Kidney capillary endothelial cell (primary cell): ENCODE data around the gene ARHGEF6.
"Not testable (repeated sequence)": the region's sequence is repeated elsewhere in the genome, so short reads cannot be mapped to it uniquely, and the experiment has no call there.

ENCODE experiments used
- DNase-seq: peaks from one replicate; pipeline ENCODE4 v3.0.0-alpha.2; 2018; ENCODE audit warnings: low spot score

The ARHGEF6 gene, protein sequence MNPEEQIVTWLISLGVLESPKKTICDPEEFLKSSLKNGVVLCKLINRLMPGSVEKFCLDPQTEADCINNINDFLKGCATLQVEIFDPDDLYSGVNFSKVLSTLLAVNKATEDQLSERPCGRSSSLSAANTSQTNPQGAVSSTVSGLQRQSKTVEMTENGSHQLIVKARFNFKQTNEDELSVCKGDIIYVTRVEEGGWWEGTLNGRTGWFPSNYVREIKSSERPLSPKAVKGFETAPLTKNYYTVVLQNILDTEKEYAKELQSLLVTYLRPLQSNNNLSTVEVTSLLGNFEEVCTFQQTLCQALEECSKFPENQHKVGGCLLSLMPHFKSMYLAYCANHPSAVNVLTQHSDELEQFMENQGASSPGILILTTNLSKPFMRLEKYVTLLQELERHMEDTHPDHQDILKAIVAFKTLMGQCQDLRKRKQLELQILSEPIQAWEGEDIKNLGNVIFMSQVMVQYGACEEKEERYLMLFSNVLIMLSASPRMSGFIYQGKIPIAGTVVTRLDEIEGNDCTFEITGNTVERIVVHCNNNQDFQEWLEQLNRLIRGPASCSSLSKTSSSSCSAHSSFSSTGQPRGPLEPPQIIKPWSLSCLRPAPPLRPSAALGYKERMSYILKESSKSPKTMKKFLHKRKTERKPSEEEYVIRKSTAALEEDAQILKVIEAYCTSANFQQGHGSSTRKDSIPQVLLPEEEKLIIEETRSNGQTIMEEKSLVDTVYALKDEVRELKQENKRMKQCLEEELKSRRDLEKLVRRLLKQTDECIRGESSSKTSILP

DNA sequence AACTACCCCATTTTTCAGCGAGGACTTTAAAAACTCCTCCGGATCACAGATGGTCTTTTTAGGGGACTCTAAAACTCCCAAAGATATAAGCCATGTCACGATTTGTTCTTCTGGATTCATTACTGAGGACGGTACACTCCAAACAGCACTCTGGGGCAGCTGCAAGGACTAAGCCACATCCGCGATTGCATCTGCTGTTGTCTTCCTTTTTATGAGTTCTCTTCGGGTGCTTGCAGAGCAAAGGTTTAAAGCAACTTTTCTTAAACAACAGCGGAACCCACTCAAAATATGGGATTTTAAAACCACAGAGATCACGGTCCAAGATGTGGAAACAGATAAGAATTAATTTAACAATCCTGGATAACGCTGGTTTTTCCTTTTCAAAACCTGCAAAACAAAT, at the start of gene ARHGEF6:
Gene ARHGEF6 (minus strand): TSS at position 170 of the 400 bp plus-strand sequence. CDS start 50 bp downstream, at position 120.
- DNase-seq: no peak

DNA sequence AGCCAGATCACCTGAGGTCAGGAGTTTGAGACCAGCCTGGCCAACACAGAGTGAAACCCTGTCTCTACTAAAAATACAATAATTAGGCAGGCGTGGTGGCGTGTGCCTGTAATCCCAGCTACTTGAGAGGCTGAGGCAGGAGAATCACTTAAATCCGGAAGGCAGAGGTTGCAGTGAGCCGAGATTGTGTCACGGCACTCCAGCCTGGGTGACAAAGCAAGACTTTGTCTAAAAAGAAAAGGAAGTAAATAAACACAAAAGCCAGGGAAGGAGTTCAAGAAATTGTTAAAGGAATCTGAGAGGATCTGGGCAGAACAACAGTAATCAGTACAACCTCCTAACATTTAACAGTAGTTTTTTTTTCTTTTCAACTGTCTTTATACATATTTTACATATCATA, 48.7 kb upstream of the ARHGEF6 start:
- DNase-seq: no peak

DNA sequence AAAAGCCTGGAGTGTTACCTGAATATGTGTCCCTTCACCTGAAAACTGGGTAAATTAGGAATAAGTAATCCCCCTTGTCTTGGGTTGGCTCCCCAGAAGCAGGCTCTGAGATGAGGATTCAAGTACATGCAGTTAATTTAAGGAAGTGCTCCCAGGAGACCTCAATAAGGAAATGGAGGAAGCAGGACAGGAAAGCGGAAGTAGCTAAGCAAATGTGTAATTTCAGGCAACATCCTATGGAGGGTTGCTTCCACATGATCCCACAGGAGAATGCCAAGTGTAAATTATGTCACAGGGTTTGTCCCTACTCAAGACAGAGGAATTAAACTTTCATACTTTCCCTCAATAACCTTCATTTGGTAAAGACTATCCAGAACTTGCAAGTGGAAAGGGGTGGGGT, 48.1 kb upstream of the ARHGEF6 start:
- peak; percentile 8 for DNase-seq

DNA sequence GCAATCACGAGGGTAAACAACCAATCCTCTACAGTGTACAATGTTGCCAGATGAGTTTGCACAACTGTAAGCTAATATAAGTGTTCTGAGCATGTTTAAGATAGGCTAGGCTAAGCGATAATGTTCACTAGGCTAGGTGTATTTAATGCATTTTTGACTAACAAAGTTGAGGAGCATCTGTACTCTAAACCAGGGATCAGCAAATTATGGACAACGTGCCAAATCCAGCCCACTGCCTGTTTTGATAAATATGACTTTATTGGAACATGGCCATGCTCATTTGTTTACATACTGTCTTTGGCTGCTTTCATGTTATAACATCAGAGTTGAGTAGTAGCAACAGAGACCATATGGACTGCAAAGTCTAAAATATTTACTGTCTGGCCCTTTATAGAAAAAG, 46.3 kb upstream of the ARHGEF6 start:
- DNase-seq: no peak

- DNase-seq: no peak
Measured at GRCh38 chrX:136825771-136826170, 45.0 kb upstream of the ARHGEF6 start.

DNA sequence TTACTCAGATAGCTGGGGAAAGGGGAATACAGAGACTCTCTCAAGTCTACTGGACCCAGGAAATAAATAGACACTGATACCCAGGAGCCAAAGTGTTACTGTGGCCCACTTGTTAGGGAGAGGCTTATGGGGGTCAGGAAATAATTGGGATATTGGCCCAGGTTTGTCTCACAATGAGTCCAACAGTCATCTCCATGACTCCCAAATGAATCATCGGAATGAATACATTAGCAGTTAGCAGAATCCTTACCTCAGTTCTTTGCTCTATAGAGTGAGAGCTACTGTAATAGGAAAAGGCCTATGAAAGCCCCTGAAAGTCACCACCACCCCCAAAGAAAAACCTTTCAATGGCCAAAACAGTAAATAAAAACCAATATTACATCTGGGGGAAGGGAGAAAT, 42.4 kb upstream of the ARHGEF6 start:
- DNase-seq: peak; percentile 29

DNA sequence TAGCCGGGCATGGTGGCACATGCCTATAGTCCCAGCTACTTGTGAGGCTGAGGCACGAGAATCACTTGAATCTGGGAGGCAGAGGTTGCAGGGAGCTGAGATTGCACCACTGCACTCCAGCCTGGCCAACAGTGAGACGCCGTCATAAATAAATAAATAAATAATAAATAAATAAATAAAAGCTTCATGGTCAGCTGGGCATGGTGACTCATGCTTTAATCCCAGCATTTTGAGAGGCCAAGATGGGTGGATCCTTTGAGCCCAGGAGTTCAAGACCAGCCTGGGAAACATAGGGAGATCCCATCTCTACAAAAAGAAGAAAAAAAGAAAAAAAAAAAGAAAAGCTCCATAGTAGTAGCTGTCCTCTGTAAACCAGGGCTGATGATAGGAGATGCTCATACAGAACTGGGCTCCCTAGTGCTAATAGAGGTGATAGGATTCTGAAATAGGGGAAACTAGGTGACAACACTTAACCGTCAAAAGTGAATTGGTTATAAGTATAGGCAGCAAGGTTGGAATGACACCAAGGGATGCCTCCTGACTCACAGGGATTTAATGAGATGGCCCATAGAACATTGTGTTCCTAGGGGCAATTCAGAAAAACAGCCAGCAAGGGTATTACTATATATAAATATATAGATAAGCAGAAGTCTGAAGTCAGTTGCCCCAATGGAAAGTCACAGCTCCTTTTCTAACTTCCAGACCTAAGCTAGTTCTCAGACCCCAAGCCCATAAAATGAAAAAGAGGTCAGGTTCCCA, 41.8 kb upstream of the ARHGEF6 start:
- no peak for DNase-seq

- not testable (repeated sequence) for DNase-seq
Measured at GRCh38 chrX:136819756-136820155, 39.0 kb upstream of the ARHGEF6 start.

DNA sequence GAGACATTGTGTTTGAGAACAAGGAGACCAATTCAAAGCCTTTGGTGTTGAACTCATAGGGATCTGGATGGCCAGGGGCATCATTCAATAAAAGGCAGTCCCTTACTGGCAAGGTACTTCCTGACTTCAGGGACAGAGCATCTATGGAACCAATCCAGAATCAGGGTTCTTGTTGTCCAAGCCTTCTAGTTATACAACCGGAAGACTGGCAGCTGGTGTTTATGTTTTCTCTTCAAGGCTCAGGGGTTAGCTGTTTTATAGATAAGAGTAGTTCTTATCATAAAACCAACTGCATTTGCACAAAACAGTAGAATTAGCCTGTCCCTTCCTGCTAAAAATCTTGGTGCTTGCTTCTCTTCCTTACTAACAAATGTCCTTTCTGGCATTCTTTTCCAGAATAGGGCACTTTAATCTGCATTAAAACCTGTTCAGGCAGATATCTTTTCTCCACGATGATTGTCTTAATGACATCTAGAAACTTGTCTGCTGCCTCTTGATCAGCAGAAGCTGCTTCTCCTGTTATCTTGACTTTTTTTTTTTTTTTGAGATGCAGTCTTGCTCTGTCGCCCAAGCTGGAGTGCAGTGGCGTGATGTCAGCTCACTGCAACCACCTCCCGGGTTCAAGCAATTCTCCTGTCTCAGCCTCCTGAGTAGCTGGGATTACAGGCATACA, 38.4 kb upstream of the ARHGEF6 start:
- no peak for DNase-seq

DNA sequence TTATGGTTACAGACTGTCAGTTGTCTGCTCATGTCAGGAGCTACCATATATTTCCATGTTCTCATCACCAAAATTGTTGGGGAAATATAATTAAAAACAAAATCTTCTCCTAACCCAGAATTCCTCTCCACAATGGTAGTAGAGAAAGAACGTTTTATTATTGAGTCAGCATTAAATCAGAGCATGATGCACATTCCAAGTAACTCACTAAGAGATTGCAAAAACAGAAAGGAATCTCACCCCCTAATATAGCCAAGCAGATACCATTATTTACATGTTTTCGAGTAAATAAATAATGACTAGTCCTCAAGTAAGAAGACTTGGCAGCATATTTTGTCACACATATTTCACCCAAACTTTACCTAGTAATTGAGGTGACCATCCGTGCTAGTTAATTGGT, 36.2 kb upstream of the ARHGEF6 start:
- no peak for DNase-seq

GRCh38 chrX:136814847-136815750, 34.4 kb upstream of the ARHGEF6 start:
- DNase-seq: no peak

- DNase-seq: no peak
Measured at GRCh38 chrX:136812286-136812685, 31.6 kb upstream of the ARHGEF6 start.

DNA sequence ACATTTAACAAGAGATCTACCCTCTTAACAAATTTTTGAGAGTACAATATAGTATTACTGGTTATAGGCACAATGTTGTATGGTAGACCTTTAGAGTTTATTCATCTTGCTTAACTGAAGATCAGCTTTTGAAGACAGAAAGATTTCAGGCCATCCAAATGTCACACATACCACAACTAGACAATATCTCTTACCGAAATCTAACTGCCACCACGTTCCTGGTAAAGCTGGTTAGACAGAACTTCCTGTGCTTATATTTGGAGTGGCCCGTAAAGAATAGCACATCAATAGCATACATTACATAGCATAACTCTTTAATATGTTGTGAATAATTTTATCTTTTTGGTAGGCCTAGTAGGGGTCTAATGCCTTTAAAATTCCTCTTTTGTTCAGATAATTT, 29.8 kb upstream of the ARHGEF6 start:
- DNase-seq: no peak

GRCh38 chrX:136806891-136807410, 26.2 kb upstream of the ARHGEF6 start:
- DNase-seq: no peak

- no peak for DNase-seq
Measured at GRCh38 chrX:136802515-136802914, 21.8 kb upstream of the ARHGEF6 start.

GRCh38 chrX:136797787-136798186, 17.1 kb upstream of the ARHGEF6 start:
- DNase-seq: no peak

GRCh38 chrX:136795132-136795531, 14.4 kb upstream of the ARHGEF6 start:
- not testable (repeated sequence) for DNase-seq

DNA sequence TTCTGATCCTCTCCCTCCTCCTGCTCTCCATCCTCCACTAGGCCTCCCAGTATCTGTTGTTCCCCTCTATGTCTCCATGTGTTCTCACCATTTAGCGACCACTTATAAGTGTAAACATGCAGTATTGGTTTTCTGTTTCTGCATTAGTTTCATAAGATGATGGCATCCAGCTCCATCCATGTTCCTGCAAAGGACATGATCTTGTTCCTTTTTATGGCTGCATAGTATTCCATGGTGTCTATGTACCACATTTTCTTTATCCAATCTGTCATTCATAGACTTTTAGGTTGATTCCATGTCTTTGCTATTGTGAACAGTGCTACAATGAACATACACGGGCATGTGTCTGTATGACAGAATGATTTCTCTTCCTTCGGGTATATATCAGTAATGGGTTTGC, 13.9 kb upstream of the ARHGEF6 start:
- not testable (repeated sequence) for DNase-seq

DNA sequence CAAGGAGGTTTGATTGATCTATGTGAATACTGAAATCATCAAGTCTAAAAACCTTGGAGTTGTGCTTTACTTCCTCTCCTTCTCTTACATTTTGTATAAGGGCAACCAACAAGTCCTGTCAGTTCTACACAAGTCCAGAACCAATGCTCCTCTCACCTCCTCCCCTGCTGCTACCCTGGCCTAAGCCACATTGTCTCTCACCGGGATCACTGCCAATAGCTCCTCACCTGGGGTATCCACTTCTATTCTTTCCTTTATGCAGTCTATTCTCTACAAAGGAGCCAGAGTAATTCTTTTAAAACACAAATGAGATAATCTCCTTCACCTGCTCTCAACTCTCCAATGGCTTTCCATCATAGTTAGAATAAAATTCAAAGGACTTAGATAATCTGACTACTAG, 13.3 kb upstream of the ARHGEF6 start:
- DNase-seq: no peak

DNA sequence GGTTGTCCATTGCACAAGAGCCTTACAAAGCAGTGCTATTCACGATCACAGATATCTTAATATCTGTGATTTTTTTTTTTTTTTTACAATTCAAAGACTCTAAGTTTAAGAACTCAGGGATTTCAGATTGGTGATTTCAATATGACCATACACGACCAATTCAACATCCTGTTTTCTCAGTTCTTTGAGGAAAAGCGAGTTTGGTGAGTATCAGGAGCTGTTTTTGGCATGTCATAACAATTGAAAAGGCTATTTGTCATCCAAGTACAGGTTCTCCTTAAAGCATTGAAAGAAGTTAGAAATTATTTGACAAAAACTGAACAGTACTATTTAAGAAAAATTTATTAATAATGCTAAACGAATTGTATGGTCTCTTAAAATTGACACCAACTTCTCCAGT, 9.1 kb upstream of the ARHGEF6 start:
- no peak for DNase-seq

- DNase-seq: no peak
Measured at GRCh38 chrX:136784231-136784630, 3.5 kb upstream of the ARHGEF6 start.
